CD1c-positive myeloid dendritic cell (primary cell): ENCODE results near the gene PCSK6.
"Not testable (repeated sequence)": the region's sequence is repeated elsewhere in the genome, so short reads cannot be mapped to it uniquely, and the experiment has no call there.

Experiments
- DNase-seq: peaks from one replicate; pipeline ENCODE4 v3.0.0-alpha.2; 2016; ENCODE audit errors: extremely low spot score

The PCSK6 gene

DNA sequence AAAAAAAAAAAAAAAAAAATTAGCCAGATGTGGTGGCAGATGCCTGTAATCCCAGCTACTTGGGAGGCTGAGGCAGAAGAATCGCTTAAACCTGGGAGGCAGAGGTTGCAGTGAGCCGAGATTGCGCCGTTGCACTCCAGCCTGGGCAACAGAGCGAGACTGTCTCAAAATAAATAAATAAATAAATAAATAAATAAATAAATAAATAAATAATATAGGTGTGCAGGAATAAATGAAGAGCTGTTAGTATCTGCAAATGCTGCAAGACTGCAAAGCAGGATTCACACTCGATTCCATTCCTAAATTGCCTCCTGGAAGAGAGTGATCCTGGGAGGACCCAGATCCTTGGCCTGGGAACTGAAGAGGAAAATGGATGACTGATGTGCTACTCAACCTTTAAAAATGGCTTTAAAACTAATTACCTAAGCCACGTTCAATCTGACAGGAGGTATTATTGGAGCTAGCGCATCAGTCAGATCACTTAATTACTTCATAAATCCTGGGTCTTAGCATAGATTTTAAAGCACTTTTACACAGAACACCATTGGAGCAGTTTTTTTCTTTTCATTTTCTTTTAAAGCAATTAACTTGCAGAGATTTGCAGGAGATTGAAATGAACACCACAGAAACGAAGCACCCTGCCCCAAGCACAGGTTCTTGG lies 132.9 kb downstream of the PCSK6 start:
- DNase-seq, result not testable (repeated sequence)

DNA sequence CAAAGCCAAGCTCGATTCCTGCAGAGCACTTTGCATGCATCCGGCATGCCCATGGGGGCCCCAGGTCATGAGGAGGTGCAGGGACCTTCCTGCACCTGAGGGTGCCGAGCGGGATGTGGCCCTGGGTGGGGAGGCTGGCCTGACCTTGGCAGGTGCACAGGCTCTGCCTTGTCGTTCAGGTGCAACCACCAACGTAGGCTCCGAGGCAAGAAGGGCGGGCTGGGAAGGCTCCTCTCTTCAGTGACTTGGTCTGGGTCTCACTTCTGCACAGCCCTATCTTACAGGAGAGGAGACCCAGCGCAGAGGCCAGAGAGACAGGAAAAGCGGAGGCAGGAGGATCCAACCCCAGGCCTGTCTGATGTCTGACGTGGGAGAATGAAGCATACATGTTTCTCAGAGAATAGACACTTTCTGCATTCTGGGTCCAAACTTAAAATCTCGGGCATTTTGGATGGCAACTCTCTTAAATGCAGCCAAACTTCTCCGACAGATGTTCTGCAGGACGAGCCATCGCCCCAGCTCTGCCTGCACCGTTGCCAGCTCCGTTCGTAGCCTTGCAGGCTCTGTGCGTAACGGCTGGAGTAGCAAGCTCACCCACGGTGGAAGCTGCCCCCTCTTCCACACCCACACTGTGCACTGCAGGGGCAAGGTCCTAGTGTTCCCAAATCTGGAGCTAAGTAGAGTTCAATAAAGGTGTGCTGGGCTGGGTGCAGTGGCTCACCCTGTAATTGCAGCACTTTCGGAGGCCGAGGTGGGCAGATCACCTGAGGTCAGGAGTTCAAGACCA lies 133.6 kb downstream of the PCSK6 start:
- no peak for DNase-seq

DNA sequence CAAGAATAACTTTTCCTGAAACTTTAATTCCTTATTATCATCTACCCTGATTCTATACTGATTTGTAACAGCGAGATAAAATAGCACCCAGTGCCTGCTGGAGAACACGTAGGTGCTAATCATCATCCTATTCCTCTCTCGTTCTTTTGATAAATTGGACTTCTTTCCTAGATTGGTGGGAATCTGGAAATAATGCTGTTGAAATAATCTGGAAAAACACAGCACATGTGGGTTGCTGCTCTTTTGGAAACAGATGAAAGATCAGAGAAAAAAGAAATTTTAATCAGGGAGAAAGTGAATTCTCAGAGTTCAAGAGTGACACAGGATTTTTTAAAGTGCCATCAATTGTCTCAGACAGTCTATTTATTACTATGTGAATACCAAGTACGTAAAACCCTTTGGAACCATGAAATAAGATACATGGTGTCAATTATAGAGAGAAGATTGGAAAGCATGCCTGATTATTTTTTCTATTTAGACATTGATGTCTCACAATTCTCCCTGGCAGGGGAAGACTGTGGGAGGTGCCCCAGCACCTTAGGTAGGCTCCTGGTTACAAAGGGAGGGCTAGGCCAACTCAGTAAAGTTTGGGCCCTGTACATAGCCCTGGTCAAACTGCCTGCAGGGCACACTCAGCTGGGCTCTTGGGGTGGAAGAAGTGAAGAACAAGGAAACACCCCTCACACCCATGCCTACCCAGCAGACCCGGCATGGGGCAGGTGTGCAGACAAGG lies 134.4 kb downstream of the PCSK6 start:
- DNase-seq, result no peak

DNA sequence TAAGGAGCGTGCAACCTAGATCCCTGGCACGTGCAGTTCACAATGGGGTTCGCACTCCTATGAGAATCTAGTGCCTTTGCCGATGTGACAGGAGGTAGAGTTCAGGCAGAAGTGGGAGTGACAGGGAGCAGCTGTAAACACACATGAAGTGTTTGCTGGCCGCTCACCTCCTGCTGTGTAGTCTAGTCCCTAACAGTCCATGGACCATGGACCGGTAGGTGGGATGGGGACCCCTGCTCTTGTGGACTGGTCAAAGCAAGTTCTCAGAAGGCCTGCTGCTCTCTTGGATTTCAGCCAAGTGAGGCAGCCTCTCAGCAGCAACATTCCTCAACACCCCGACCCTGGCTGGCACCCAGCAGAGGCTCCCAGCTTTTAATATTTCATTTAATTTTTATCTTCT lies 136.3 kb downstream of the PCSK6 start:
- no peak for DNase-seq

DNA sequence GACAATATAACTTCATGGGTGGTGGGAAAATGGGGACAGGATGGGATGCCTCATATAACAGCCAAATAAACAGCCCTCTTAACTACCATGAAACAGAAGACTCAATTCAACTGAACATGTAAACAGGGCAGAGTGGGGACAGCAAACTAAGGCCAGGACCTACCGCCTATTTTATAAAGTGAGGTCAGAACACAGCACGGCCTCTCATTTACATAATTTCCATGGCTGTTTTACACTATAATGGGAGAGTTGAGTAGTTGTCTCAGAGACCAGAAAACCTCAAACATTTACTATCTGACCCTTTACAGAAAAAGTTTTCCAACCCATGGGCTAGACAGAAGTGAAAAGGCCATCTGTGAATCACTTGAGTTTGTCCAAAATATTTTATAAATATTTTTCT lies 137.8 kb downstream of the PCSK6 start:
- no peak for DNase-seq

DNA sequence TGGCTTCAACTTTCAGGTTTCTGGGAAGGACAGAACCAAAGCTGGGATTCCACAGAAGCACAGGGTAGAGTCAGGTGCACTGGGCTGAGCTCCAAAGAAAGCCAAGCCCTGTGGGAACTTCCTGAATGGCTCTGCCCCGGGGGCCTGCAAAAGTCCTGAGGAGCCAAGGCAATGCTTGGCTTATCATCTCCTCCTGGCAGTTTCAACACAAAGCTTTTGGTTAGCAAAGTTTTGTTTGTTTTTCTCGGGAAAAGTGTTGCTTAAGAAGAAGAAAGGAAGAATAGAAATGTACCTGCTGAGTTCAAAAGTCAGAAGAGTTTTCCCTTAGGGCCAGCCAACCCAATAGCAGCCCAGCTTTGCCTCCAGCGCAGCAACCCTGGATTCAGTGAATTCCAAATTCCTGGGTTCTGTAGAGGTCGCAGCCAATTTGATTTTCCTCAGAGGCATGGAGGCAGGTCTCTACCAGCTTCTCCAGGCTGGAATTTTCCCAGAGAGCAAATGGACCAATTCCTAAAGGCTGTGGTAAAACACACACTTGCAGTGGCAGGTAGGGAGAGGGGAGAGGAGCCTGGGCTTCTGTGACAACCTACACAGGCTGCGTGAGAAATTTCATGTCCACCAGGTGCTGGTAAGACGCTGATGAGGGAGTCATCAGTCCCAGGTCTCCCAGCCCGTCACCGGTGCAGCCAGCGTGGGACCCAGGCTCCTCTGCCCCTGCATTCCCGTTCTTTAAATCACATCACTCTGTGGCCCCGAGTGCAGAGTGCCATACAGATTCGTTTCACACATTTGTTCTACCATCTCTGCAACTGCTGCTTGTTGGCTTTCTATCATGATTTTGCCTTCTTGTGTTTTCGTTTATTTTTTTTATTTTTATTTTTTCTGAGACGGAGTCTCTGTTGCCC lies 140.2 kb downstream of the PCSK6 start:
- DNase-seq, result no peak

DNA sequence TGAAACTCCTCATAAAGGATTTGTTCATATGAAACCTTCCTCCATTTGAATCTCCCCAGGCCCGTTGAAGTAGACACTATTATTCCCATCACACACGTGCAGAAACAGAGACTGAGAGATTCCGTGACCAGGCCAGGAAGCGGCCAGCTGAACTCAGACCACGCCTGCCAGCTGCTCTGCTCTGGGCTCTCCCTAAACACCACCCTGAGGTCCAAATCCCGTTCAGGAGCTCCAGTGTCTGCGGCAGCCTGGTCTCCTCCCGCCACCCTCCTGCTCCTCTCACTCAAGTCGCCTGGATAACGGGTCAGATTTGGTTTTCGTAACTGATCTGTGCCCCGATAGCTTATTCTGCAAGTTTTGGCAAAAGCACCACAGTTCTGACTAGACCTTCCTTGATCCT lies 140.9 kb downstream of the PCSK6 start:
- no peak for DNase-seq

DNA sequence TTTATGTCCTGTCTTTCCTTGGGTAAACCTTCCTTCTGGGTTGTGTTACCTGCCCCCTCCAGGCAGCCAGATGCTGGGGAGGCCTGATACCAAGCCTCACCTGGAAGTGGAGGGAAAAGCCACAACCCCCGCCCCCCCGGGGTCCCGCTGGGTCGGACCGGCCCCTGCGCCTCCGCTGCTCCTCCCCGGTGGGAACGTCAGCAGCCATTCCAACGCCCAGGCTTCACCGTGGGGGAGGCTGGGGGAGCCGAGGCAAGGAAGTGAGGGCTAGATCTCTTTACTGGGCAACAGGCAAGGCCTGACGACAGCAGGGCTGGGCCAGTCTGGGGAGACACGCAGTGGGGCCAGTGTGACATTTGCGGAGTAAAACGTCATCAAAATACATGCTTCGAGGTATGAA lies 141.5 kb downstream of the PCSK6 start:
- no peak for DNase-seq

DNA sequence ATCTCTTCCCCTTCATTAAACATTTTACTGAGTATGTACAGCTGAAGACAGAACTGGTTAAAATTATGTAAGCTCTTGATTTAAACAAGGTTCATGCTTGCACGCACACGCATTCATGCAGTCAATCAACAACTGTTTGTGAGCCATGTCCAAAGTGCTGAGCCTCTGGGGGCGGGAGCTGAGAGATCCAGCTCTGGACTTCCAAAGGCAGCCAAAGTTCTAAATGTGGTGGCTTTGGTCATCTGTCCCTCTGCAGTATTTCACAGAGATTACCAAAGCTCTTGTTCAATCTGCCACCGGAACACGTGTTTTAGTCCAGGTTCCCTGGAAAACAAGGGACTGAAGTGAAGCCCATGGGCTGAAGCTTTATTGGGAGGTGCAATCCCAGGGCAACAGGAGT lies 142.1 kb downstream of the PCSK6 start:
- no peak for DNase-seq

DNA sequence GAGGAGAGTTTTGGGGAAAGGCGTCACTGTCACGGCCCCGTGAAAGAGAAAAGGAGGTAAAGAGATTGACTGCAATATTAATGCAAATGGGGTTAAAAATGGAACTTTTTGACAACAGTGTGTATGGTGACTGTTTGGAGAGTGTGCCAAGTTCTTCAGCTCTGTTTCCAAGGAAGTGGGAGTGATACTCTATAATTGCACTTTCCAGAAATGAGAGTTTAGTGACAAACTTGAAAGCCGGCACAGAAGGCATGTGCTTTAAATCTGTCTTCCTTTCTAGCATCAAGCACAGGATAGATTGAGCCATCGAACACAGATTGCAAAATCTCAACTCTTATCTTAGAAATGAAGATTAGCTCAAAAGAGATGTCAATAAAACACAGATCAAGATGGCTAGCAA lies 142.6 kb downstream of the PCSK6 start:
- DNase-seq, result no peak

DNA sequence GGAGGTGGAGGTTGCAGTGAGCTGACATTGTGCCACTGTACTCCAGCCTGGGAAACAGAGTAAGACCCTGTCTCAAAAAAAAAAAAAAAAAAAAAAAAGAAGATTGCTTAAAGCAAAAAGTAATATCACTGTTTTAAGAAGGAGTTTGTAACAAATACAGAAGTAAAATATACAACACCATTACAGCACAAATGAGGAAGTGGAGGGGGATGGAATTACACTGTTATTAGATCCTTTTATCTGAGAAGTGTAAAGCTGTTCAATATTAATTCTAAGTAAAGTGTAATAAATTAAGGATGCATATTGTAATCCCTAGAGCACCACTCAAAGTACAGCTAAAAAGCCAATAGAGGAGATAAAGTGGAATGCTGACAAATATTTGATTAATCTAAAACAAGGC lies 147.5 kb downstream of the PCSK6 start:
- DNase-seq, result peak; percentile 21

DNA sequence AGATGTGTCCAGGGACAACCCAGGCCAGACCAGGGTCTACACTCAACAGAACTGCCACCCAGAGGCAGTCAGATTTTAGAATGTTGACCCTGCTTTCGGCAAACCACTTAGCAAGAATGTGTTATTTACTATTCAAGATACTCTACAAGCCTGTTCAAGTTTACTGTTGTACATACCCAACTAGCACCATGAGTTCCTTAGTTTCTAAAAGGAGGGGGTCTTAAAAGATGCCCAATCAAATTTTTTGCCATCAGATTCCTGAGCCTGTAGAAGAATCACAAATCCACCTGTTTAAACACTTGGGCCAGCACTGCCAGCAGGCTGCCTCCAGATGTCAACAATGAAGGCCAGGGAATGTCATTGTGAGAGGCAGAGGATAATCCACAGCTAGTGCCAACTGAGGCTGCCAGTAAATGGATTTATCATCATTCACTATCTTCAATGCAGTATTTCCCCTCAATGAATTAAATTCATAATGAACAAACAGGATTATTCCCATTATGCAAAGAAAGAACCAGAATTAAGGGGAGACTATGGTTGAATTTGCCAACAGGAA lies 150.9 kb downstream of the PCSK6 start:
- no peak for DNase-seq

DNA sequence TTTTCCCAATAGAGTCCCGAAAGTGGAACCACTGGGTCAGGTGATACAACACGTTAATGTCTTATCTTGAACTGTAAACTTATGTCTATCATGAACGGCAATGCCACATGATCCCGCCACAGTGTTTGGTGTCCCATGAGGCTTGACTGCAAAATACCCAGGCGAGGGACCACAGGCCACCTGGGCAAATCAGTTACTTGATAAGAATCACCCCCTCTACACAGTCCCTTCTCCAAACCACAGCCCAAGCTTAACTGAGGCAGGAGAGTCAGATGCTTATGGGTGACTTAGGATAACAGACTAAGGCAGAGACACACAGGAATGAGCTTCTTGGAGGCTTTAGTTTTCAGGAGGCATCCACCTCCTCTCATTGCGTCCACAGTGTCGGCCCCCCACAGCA lies 151.5 kb downstream of the PCSK6 start:
- no peak for DNase-seq

DNA sequence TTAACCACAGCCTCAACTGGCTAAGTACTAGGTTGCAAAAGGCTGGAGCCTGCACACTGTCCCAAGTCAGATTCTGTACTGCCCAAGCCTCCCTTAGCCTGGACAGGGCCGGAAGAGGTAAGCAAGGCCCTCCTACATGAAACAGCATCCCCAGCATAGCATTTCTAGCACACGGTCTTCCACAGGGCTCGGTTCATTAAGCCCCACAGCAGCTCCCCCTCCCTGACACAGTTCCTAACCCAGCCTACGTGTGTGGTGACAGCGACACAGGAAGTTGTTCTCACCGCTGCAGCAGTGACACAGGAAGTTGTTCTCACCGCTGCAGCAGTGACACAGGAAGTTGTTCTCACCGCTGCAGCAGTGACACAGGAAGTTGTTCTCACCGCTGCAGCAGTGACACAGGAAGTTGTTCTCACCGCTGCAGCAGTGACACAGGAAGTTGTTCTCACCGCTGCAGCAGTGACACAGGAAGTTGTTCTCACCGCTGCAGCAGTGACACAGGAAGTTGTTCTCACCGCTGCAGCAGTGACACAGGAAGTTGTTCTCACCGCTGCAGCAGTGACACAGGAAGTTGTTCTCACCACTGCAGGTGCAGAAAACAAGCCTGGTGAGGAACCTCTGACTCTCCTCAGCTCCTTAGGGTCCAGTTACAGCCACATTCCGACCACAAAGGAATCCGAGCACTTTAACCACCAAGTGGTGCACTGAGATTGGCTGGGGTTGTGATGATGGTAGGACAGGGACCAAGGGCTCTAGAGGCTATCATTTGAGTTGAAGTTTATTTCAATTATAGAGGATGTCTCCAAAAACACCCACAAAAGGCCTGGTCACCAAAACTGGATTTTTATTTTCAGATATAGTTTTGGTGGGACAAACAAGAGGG lies 155.4 kb downstream of the PCSK6 start:
- DNase-seq, result peak; percentile 44

DNA sequence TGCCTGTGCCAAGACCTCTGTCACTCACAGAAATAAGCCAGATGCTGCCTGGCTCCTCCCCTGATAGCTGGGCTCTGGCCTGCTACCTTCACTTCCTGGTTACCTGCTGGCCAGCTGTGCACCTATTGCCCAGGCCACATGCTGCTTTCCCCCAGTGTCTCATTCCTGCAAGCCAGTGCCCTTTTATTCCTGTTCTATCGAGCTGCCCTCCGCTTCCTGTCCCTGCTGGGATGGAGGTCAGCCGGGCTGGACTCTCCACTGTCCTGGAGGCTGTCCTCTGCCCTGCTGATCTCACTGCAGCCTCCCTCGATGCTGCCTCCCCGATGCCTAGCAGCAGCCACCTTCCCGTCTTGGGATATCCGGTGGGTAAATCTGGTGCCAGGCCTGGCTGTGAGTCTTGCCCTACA lies 157.4 kb downstream of the PCSK6 start:
- no peak for DNase-seq

DNA sequence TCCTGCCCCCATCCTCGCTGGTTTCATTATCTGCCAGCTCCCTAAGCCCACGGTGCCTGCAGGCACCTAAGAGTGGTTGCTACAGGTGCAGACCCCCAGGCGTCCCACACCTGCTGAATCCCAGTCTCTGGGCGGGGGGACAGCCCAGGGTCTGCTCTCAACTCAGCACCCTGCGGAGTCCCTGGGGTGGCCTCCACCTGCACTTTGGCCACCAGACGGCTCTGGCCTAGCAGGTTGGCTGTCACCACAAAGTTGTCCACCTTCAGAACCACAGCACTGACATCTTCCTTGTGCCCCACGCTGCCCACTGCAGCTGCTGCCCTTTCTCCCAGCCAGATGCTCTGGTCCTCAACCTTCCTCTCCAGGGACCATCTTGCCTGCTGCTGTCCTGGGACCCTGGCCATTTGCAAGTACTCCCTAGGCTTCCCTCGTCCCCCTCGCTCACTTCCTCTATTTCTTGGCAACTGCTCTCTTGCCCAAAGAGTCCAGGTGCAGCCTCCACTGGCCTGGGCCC lies 159.6 kb downstream of the PCSK6 start:
- no peak for DNase-seq

DNA sequence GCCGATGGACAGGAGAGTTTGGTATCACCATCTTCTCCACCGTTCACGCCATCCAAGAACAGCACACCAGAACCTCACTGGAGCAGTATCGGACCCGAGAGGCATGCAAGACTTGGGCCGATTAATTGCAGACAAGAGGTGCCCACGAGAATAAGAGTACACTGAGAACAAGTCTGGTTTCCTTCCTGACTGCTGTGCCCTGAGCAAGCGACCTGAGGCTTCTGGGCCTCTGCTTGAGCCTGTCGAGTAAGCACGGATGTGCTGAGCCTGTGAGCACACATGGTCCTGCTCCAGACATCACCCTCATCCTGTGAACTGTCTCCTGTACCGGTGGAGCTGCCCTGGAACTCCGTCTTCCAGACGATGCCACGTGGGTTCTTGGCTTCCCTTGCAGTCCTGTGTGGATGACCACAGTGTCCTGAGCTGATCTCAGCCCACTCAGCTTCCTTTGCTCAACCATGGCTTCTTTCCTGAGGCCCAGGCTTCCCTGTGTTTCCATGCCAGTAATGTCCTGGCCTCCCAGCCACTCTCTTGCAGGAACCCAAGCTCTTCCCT lies 160.1 kb downstream of the PCSK6 start:
- DNase-seq, result no peak

DNA sequence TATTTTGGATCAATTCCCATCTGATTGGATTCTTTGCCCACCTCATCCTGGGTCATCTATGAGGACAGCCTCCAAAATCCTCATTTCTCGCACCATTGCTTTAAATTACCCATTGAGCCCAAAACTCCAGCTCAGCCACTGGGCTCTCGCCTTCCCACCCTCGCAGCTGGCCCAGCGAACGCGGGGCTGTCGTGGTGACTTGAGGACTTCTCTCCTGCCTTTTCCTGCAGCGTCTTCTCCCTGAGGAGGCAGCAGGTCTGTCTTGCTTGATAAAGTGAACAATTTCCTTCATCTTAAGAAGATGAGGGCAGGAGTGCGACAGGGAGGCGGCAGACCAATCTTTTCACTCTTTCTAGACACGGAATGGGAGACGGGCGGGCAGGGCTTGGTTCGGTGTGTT lies 161.5 kb downstream of the PCSK6 start:
- no peak for DNase-seq

DNA sequence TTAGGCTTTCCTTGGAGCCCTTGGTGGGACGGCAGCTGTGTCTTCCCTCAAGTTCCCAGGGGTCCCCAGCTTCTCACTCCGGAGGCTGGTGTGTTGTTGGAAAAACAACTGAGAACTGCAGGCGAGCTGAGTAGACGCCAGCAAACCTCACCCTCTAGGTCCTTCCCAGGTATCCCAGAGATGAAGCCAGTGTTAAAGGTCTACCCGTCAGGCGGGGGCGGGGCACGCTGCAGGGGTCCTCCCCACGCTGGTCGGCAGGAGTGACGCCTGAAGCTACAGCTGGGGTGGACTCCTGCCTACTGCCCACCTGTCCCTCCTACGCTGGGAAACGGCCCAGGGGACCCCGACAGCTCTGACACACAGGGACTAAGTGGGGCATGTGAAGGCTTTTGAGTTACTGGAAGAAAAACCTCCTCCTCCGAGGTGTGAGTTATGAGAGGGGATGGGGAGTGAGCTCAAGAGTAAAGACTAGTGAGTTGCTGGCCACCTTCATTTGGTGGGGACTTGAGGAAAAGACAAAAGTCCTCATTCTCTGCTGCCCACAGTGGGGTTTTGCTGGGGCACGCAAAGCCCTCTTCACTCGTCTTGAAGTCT lies 162.3 kb downstream of the PCSK6 start:
- DNase-seq, result no peak
